ENCODE results near the gene GEMIN2. TPM values are rescaled to one million over a fixed set of nuclear protein-coding genes. Genes with fewer than 3 reads are reported as not detected.

Gene GEMIN2
- total RNA-seq, 6 experiments from 2014 or later, result 3.4 to 9.9 (median 6.0) TPM

DNA sequence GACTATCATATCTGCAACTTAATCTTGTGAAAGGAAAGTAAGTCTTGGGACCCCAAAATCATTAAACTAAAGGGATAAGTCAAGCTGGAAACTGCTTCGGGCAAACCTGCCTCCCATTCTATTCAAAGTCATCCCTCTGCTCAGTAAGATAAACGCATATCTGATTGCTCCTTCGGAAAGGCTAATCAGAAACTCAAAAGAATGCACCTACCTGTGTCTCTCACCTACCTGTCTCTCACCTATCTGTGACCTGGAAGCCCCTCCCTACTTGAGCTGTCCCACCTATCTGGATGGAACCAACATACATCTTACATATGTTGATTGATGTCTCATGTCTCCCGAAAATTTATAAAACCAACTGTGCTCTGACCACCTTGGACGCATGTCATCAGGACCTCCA lies 31.0 kb upstream of the GEMIN2 start:
- Histone ChIP-seq H3K9me3 (no peaks in the 10 kb centered on the region), H3K4me1 (no peaks in the 10 kb centered on the region), H3K4me3 (no peak overlapping the region), H3K27me3 (no peaks in the 10 kb centered on the region), H3K36me3 (peaks cover 0 to 81% (median 35%) of the 10 kb centered on the region in 4 donors), H3K27ac (no peak overlapping the region)
- intact Hi-C loops (cut with DNase I), result no loop called here
- WGBS (ENCODE audit: insufficient coverage, low coverage, low lambda C conversion rate, missing lambda C conversion rate), result 65% methylated on average over 5 of the region's 5 CpGs
- ATAC-seq (no peak), DNase-seq (no peak)
- TF ChIP-seq CTCF (IDR thresholded peaks at IDR 0.05) (no peak), POLR2A (IDR thresholded peaks at IDR 0.05) (no peak)

DNA sequence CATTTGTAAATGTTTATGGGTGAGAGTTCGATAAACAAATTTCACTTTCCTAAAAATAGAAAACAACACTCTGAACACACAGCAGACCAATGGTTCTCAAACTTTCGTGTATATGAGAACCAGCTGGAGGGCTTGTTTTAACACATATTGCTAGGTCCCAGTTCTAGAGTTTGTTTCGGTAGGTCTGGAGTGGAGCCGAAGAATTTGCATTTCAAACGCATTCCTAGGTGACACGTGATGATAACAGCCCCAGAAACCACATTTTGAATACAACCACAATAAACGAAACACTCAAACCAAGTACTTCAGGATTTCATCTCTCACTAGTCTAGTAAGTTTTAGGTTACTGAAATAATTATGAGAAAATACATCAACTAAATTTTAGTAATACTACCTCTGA lies 28.2 kb upstream of the GEMIN2 start:
- H3K9me3 ChIP-seq, result no peaks in the 10 kb centered on the region
- intact Hi-C loops (cut with DNase I), result no loop called here
- H3K27ac ChIP-seq, result no peak overlapping the region
- H3K4me1 ChIP-seq, result peaks cover 0 to 7% (median 1%) of the 10 kb centered on the region in 4 donors
- H3K27me3 ChIP-seq, result no peaks in the 10 kb centered on the region
- DNase-seq (no peak), ATAC-seq (no peak)
- peaks cover 0 to 88% (median 37%) of the 10 kb centered on the region in 4 donors for H3K36me3 ChIP-seq
- no peak overlapping the region for H3K4me3 ChIP-seq
- no peak for TF ChIP-seq CTCF (IDR thresholded peaks at IDR 0.05)
- no peak for TF ChIP-seq POLR2A (IDR thresholded peaks at IDR 0.05)
- WGBS (ENCODE audit: insufficient coverage, low coverage, low lambda C conversion rate, missing lambda C conversion rate), result 95% methylated on average over 7 of the region's 7 CpGs

- TF ChIP-seq CTCF (IDR thresholded peaks at IDR 0.05) (no peak), POLR2A (IDR thresholded peaks at IDR 0.05) (no peak)
- no peaks in the 10 kb centered on the region for H3K27me3 ChIP-seq
- H3K9me3 ChIP-seq, result no peaks in the 10 kb centered on the region
- 95% methylated on average over 2 of the region's 2 CpGs for WGBS (ENCODE audit: insufficient coverage, low coverage, low lambda C conversion rate, missing lambda C conversion rate)
- peaks cover 0 to 87% (median 36%) of the 10 kb centered on the region in 4 donors for H3K36me3 ChIP-seq
- no peak for DNase-seq
- H3K4me1 ChIP-seq, result peaks cover 0 to 7% (median 1%) of the 10 kb centered on the region in 4 donors
- intact Hi-C loops (cut with DNase I), result no loop called here
- H3K27ac ChIP-seq, result no peak overlapping the region
- ATAC-seq, result no peak
- H3K4me3 ChIP-seq, result no peak overlapping the region
Observed at GRCh38 chr14:39087493-39087892, 26.6 kb upstream of the GEMIN2 start.

GRCh38 chr14:39090548-39091111 lies 23.5 kb upstream of the GEMIN2 start:
- DNase-seq (peak; percentile 44 to 68 (median 65)), ATAC-seq (peak; percentile 88 to 96 (median 94))
- intact Hi-C loops (cut with DNase I), result no loop called here
- peaks cover 0 to 83% (median 27%) of the 10 kb centered on the region in 4 donors for H3K36me3 ChIP-seq
- H3K27me3 ChIP-seq, result no peaks in the 10 kb centered on the region
- H3K27ac ChIP-seq, result no peak overlapping the region
- H3K4me3 ChIP-seq, result no peak overlapping the region
- 65% methylated on average over 4 of the region's 4 CpGs for WGBS (ENCODE audit: insufficient coverage, low coverage, low lambda C conversion rate, missing lambda C conversion rate)
- no peaks in the 10 kb centered on the region for H3K9me3 ChIP-seq
- peaks cover 0 to 7% (median 1%) of the 10 kb centered on the region in 4 donors for H3K4me1 ChIP-seq
- TF ChIP-seq POLR2A (IDR thresholded peaks at IDR 0.05), result no peak
- TF ChIP-seq CTCF (IDR thresholded peaks at IDR 0.05), result no peak
